Kidney (tissue), 14 donors: ENCODE results near the gene NPHP3. TPM values are rescaled to one million over a fixed set of nuclear protein-coding genes. Genes with fewer than 3 reads are reported as not detected.

ENCODE experiments used
- DNase-seq, 5 donors: peaks; one replicate each; pipeline ENCODE4 v3.0.0-alpha.2; 2013 to 2020
- FAIRE-seq: peaks from 2 replicates; lab custom pipeline; 2012; peaks lifted over from hg19 to GRCh38; lab: Jason Lieb, UNC
- H3K27ac ChIP-seq, 2 donors: one replicate each; pipeline ENCODE4 v1.7.0; 2013; ENCODE audit warnings: low read depth in 2 of 2, low read length in 2 of 2, inconsistent platforms in 1 of 2
- H3K27me3 ChIP-seq: one replicate; pipeline ENCODE4 v1.7.1; 2013; ENCODE audit warnings: low read length, inconsistent platforms; ENCODE audit not compliant: control insufficient read depth, insufficient read depth
- H3K36me3 ChIP-seq, 3 donors: one replicate each; pipeline versions ENCODE4 v1.7.0 to v1.7.1; 2013; ENCODE audit warnings: low read length in 3 of 3, control low read depth in 1 of 3, inconsistent platforms in 1 of 3; ENCODE audit not compliant: insufficient read depth in 3 of 3, control insufficient read depth in 2 of 3
- H3K4me1 ChIP-seq, 3 donors: one replicate each; pipeline versions ENCODE4 v1.7.0 to v1.7.1; 2013; ENCODE audit warnings: low read length in 3 of 3, inconsistent platforms in 1 of 3, low read depth in 1 of 3; ENCODE audit not compliant: control insufficient read depth in 2 of 3, insufficient read depth in 2 of 3
- H3K4me3 ChIP-seq, 3 donors: one replicate each; pipeline versions ENCODE4 v1.7.0 to v1.8.1; 2013; ENCODE audit warnings: low read length in 3 of 3, control low read depth in 1 of 3, inconsistent platforms in 1 of 3
- H3K9ac ChIP-seq, 3 donors: one replicate each; pipeline versions ENCODE4 v1.7.0 to v1.7.1; 2013; ENCODE audit warnings: low read length in 3 of 3, control low read depth in 1 of 3, inconsistent platforms in 1 of 3
- H3K9me3 ChIP-seq, 3 donors: one replicate each; pipeline versions ENCODE4 v1.7.0 to v1.7.1; 2013; ENCODE audit warnings: low read length in 3 of 3, control low read depth in 1 of 3, inconsistent platforms in 1 of 3; ENCODE audit not compliant: control insufficient read depth in 2 of 3, insufficient read depth in 1 of 3
- intact Hi-C: fragments of 100-400 bp; cut with DNase I; formaldehyde crosslinking; loops from one replicate; pipeline ENCODE4 v1.11.1; 2022
- polyA plus RNA-seq: library from polyadenylated mRNA; stranded (reverse); fragments of 350-450 nt; fragmentation: Illumina TruSeq; extraction: RNeasy Lipid Tissue Mini Kit (QIAGEN cat#74804); gene quantifications from one replicate; pipeline ENCODE4 v1.2.3, GENCODE V29; 2014; ENCODE audit warnings: low read depth, low replicate concordance; ENCODE audit not compliant: insufficient read depth
- total RNA-seq: library from RNA; stranded (reverse); fragmentation: NEBNext Ultra II Directional; extraction: Animal tissue kit (Norgen Biotek cat#: 25700); gene quantifications from one replicate; pipeline ENCODE4 v1.2.1, GENCODE V29; 2021
- TF ChIP-seq, protein P1 (sequence below): IDR thresholded peaks from 3 replicates; pipeline ENCODE4 v1.5.1; 2012; ENCODE audit warnings: mild to moderate bottlenecking, moderate library complexity, borderline replicate concordance; ENCODE audit not compliant: insufficient read depth; ENCODE audit errors: extremely low read depth
- donor health status: control.
- donor health status: control.
- donor health status: control.
- donor health status: control.
- donor health status: control.
- donor health status: DM: yes; HTN: yes; CAD: no.
- donor health status: Normal renal cell carcinoma (clear cell type).

NPHP3 gene
- total and polyA plus RNA-seq, 2 donors from 2014 or later, result 5.9 to 23.2 TPM

DNA sequence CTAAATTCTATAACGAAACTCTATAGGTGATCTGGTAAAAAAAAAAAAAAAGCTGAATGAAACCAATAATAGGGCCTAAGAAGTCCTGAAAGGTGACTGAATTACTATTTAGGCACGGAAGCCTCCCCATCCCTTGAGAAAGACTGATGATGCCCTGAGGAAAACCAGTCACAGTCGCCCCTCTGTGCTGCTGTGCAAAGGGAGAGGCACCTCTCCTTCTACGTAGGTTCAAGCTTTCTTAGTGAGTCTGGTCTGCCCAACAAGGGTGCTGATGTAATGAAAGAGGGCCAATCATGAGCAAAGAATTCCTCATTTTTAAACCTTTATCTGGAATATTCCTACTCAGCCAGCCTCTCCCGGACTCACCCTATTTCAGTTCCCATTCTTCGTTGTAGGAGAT is 11.9 kb downstream of the NPHP3 start:
- intact Hi-C loops, result no loop called here
- TF ChIP-seq, protein P1, sequence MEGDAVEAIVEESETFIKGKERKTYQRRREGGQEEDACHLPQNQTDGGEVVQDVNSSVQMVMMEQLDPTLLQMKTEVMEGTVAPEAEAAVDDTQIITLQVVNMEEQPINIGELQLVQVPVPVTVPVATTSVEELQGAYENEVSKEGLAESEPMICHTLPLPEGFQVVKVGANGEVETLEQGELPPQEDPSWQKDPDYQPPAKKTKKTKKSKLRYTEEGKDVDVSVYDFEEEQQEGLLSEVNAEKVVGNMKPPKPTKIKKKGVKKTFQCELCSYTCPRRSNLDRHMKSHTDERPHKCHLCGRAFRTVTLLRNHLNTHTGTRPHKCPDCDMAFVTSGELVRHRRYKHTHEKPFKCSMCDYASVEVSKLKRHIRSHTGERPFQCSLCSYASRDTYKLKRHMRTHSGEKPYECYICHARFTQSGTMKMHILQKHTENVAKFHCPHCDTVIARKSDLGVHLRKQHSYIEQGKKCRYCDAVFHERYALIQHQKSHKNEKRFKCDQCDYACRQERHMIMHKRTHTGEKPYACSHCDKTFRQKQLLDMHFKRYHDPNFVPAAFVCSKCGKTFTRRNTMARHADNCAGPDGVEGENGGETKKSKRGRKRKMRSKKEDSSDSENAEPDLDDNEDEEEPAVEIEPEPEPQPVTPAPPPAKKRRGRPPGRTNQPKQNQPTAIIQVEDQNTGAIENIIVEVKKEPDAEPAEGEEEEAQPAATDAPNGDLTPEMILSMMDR, result no peak
- Histone ChIP-seq H3K36me3 (peaks cover 5 to 34% (median 11%) of the 10 kb centered on the region in 3 donors), H3K27me3 (no peaks in the 10 kb centered on the region), H3K9me3 (no peaks in the 10 kb centered on the region), H3K9ac (no peak overlapping the region), H3K4me3 (no peak overlapping the region), H3K27ac (no peak overlapping the region), H3K4me1 (no peaks in the 10 kb centered on the region)
- FAIRE-seq (no peak), DNase-seq (no peak)

- Histone ChIP-seq H3K36me3 (peaks cover 5 to 33% (median 11%) of the 10 kb centered on the region in 3 donors), H3K9ac (no peak overlapping the region), H3K4me1 (no peaks in the 10 kb centered on the region), H3K27me3 (no peaks in the 10 kb centered on the region), H3K9me3 (no peaks in the 10 kb centered on the region), H3K27ac (no peak overlapping the region), H3K4me3 (no peak overlapping the region)
- no peak for FAIRE-seq
- DNase-seq, result no peak
- intact Hi-C loops, result no loop called here
- TF ChIP-seq, protein P1, result no peak
Measured at GRCh38 chr3:132709761-132710160, 12.4 kb downstream of the NPHP3 start.

DNA sequence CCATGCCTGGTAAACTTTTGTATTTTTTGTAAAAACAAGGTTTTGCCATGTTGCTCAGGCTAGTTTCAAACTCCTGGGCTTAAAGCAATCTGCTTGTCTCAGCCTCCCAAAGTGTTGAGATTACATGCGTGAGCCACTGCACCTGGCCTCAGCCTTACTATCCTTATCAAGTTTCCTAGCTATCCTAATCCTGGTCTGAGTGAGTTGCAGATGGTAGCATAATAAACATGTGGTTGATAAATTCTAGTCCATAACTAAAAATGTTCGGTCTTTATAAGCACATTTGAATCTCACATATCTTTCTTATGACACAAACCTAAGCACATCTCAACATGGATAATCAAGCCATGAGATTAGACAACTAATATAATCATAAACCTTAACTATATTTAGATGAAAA is 18.5 kb downstream of the NPHP3 start:
- no peak for FAIRE-seq
- H3K9me3 ChIP-seq, result no peaks in the 10 kb centered on the region
- no peak for DNase-seq
- H3K27ac ChIP-seq, result no peak overlapping the region
- intact Hi-C loops, result no loop called here
- no peaks in the 10 kb centered on the region for H3K27me3 ChIP-seq
- H3K4me1 ChIP-seq, result no peaks in the 10 kb centered on the region
- TF ChIP-seq, protein P1, result no peak
- no peak overlapping the region for H3K9ac ChIP-seq
- H3K36me3 ChIP-seq, result peaks cover 13 to 48% (median 26%) of the 10 kb centered on the region in 3 donors
- no peak overlapping the region for H3K4me3 ChIP-seq

- Histone ChIP-seq H3K4me1 (no peaks in the 10 kb centered on the region), H3K4me3 (no peak overlapping the region), H3K27ac (no peak overlapping the region), H3K9ac (no peak overlapping the region), H3K9me3 (no peaks in the 10 kb centered on the region), H3K36me3 (peaks cover 15 to 47% (median 21%) of the 10 kb centered on the region in 3 donors), H3K27me3 (no peaks in the 10 kb centered on the region)
- TF ChIP-seq, protein P1, result no peak
- no peak for DNase-seq
- intact Hi-C loops, result no loop called here
- no peak for FAIRE-seq
Measured at GRCh38 chr3:132695422-132695821, 26.8 kb downstream of the NPHP3 start.
